Measurements from ENCODE around the gene FMN2.

The FMN2 gene

GRCh38 chr1:240280560-240281322 lies 189.1 kb downstream of the FMN2 start:
- no peak for FAIRE-seq
- DNase-seq (ENCODE audit: insufficient read length, low spot score) = no peak
- TF ChIP-seq SPI1 (IDR thresholded peaks at IDR 0.05; ENCODE audit: low read depth, low read length) = no peak
- TF ChIP-seq POLR2A (IDR thresholded peaks at IDR 0.05; ENCODE audit: low read depth, low read length) = no peak
- TF ChIP-seq PAX5 (IDR thresholded peaks at IDR 0.05; ENCODE audit: insufficient read depth, low read length, severe bottlenecking) = no peak
- TF ChIP-seq POU2F2 (IDR thresholded peaks at IDR 0.05; ENCODE audit: low read depth, low read length) = no peak

GRCh38 chr1:240282061-240282830 lies 190.6 kb downstream of the FMN2 start:
- TF ChIP-seq POLR2A (IDR thresholded peaks at IDR 0.05; ENCODE audit: low read depth, low read length) = no peak
- no peak for TF ChIP-seq POLR2AphosphoS5 (IDR thresholded peaks at IDR 0.05; ENCODE audit: low read depth, low read length)
- no peak for TF ChIP-seq POU2F2 (IDR thresholded peaks at IDR 0.05; ENCODE audit: low read depth, low read length)
- TF ChIP-seq PAX5 (IDR thresholded peaks at IDR 0.05; ENCODE audit: insufficient read depth, low read length, severe bottlenecking) = no peak
- TF ChIP-seq TAF1 (IDR thresholded peaks at IDR 0.05; ENCODE audit: low read depth, low read length) = no peak
- TF ChIP-seq SPI1 (IDR thresholded peaks at IDR 0.05; ENCODE audit: low read depth, low read length) = no peak
- no peak for DNase-seq (ENCODE audit: insufficient read length, low spot score)
- no peak for FAIRE-seq

GRCh38 chr1:240284656-240285414 lies 193.2 kb downstream of the FMN2 start:
- FAIRE-seq (no peak), DNase-seq (ENCODE audit: insufficient read length, low spot score) (no peak)
- no peak for TF ChIP-seq TAF1 (IDR thresholded peaks at IDR 0.05; ENCODE audit: low read depth, low read length)
- no peak for TF ChIP-seq POLR2A (IDR thresholded peaks at IDR 0.05; ENCODE audit: low read depth, low read length)
- TF ChIP-seq SPI1 (IDR thresholded peaks at IDR 0.05; ENCODE audit: low read depth, low read length) = no peak
- TF ChIP-seq POU2F2 (IDR thresholded peaks at IDR 0.05; ENCODE audit: low read depth, low read length) = no peak
- TF ChIP-seq POLR2AphosphoS5 (IDR thresholded peaks at IDR 0.05; ENCODE audit: low read depth, low read length) = no peak
- TF ChIP-seq PAX5 (IDR thresholded peaks at IDR 0.05; ENCODE audit: insufficient read depth, low read length, severe bottlenecking) = no peak

- FAIRE-seq = no peak
- TF ChIP-seq SPI1 (IDR thresholded peaks at IDR 0.05; ENCODE audit: low read depth, low read length) = no peak
- TF ChIP-seq TAF1 (IDR thresholded peaks at IDR 0.05; ENCODE audit: low read depth, low read length) = no peak
- TF ChIP-seq POLR2A (IDR thresholded peaks at IDR 0.05; ENCODE audit: low read depth, low read length) = no peak
- TF ChIP-seq POU2F2 (IDR thresholded peaks at IDR 0.05; ENCODE audit: low read depth, low read length) = no peak
- no peak for TF ChIP-seq PAX5 (IDR thresholded peaks at IDR 0.05; ENCODE audit: insufficient read depth, low read length, severe bottlenecking)
- TF ChIP-seq POLR2AphosphoS5 (IDR thresholded peaks at IDR 0.05; ENCODE audit: low read depth, low read length) = no peak
- DNase-seq (ENCODE audit: insufficient read length, low spot score) = no peak
Observed at GRCh38 chr1:240285540-240285939, 193.9 kb downstream of the FMN2 start.

- FAIRE-seq (no peak), DNase-seq (ENCODE audit: insufficient read length, low spot score) (no peak)
Observed at GRCh38 chr1:240287722-240288121, 196.0 kb downstream of the FMN2 start.

GRCh38 chr1:240293706-240294105 lies 202.0 kb downstream of the FMN2 start:
- FAIRE-seq (no peak), DNase-seq (ENCODE audit: insufficient read length, low spot score) (no peak)
- TF ChIP-seq SPI1 (IDR thresholded peaks at IDR 0.05; ENCODE audit: low read depth, low read length) (no peak), TAF1 (IDR thresholded peaks at IDR 0.05; ENCODE audit: low read depth, low read length) (no peak), PAX5 (IDR thresholded peaks at IDR 0.05; ENCODE audit: insufficient read depth, low read length, severe bottlenecking) (no peak), POU2F2 (IDR thresholded peaks at IDR 0.05; ENCODE audit: low read depth, low read length) (no peak), POLR2A (IDR thresholded peaks at IDR 0.05; ENCODE audit: low read depth, low read length) (no peak), POLR2AphosphoS5 (IDR thresholded peaks at IDR 0.05; ENCODE audit: low read depth, low read length) (no peak)

More at GRCh38 chr1:240287722-240288121, 196.0 kb downstream of the FMN2 start:
- TF ChIP-seq SPI1 (IDR thresholded peaks at IDR 0.05; ENCODE audit: low read depth, low read length) (no peak), PAX5 (IDR thresholded peaks at IDR 0.05; ENCODE audit: insufficient read depth, low read length, severe bottlenecking) (no peak), POLR2A (IDR thresholded peaks at IDR 0.05; ENCODE audit: low read depth, low read length) (no peak), POU2F2 (IDR thresholded peaks at IDR 0.05; ENCODE audit: low read depth, low read length) (no peak), TAF1 (IDR thresholded peaks at IDR 0.05; ENCODE audit: low read depth, low read length) (no peak), POLR2AphosphoS5 (IDR thresholded peaks at IDR 0.05; ENCODE audit: low read depth, low read length) (no peak)

- FAIRE-seq (no peak), DNase-seq (ENCODE audit: insufficient read length, low spot score) (no peak)
- TF ChIP-seq SPI1 (IDR thresholded peaks at IDR 0.05; ENCODE audit: low read depth, low read length) (no peak), POLR2A (IDR thresholded peaks at IDR 0.05; ENCODE audit: low read depth, low read length) (no peak), POU2F2 (IDR thresholded peaks at IDR 0.05; ENCODE audit: low read depth, low read length) (no peak), TAF1 (IDR thresholded peaks at IDR 0.05; ENCODE audit: low read depth, low read length) (no peak), POLR2AphosphoS5 (IDR thresholded peaks at IDR 0.05; ENCODE audit: low read depth, low read length) (no peak), PAX5 (IDR thresholded peaks at IDR 0.05; ENCODE audit: insufficient read depth, low read length, severe bottlenecking) (no peak)
Observed at GRCh38 chr1:240294566-240294965, 202.9 kb downstream of the FMN2 start.

- DNase-seq (ENCODE audit: insufficient read length, low spot score) = no peak
- FAIRE-seq = no peak
- TF ChIP-seq PAX5 (IDR thresholded peaks at IDR 0.05; ENCODE audit: insufficient read depth, low read length, severe bottlenecking) (no peak), POLR2AphosphoS5 (IDR thresholded peaks at IDR 0.05; ENCODE audit: low read depth, low read length) (no peak), POU2F2 (IDR thresholded peaks at IDR 0.05; ENCODE audit: low read depth, low read length) (no peak)
Observed at GRCh38 chr1:240295811-240296210, 204.1 kb downstream of the FMN2 start.

- TF ChIP-seq POLR2AphosphoS5 (IDR thresholded peaks at IDR 0.05; ENCODE audit: low read depth, low read length) = no peak
- no peak for TF ChIP-seq POLR2A (IDR thresholded peaks at IDR 0.05; ENCODE audit: low read depth, low read length)
- FAIRE-seq (no peak), DNase-seq (ENCODE audit: insufficient read length, low spot score) (no peak)
Observed at GRCh38 chr1:240304466-240304865, 212.8 kb downstream of the FMN2 start.

Data from GM12891 (cell line).